Stimulated activated memory B cell treated with anti-CD40 and anti-IgM and Interleukin-4, amounts not matched to agents 10 μg/mL and 1 μg/mL and 100 μg/mL, for 72 hours (primary cell): ENCODE data around the gene PARVG.
A peak's percentile ranks its signal among the peaks of the same experiment; 100 is the strongest.

Experiments used
- ATAC-seq: fragments of 150-1000 bp; cut with Tn5 transposase; 2 replicates; pipeline ENCODE4 v1.10.0; 2021
- H3K27ac Mint-ChIP-seq: one replicate; pipeline ENCODE4 v1.8.0; 2022; ENCODE audit warnings: mild to moderate bottlenecking, mixed read lengths
- H3K27me3 Mint-ChIP-seq: one replicate; pipeline ENCODE4 v1.8.0; 2022; ENCODE audit warnings: mixed read lengths
- H3K36me3 Mint-ChIP-seq: one replicate; pipeline ENCODE4 v1.8.0; 2022; ENCODE audit warnings: mixed read lengths
- H3K4me1 Mint-ChIP-seq: one replicate; pipeline ENCODE4 v1.8.0; 2022; ENCODE audit warnings: mixed read lengths
- H3K4me3 Mint-ChIP-seq: one replicate; pipeline ENCODE4 v1.8.0; 2022; ENCODE audit warnings: mild to moderate bottlenecking, moderate library complexity, mixed read lengths
- H3K9me3 Mint-ChIP-seq: one replicate; pipeline ENCODE4 v1.8.0; 2022; ENCODE audit warnings: mixed read lengths

Gene PARVG

DNA sequence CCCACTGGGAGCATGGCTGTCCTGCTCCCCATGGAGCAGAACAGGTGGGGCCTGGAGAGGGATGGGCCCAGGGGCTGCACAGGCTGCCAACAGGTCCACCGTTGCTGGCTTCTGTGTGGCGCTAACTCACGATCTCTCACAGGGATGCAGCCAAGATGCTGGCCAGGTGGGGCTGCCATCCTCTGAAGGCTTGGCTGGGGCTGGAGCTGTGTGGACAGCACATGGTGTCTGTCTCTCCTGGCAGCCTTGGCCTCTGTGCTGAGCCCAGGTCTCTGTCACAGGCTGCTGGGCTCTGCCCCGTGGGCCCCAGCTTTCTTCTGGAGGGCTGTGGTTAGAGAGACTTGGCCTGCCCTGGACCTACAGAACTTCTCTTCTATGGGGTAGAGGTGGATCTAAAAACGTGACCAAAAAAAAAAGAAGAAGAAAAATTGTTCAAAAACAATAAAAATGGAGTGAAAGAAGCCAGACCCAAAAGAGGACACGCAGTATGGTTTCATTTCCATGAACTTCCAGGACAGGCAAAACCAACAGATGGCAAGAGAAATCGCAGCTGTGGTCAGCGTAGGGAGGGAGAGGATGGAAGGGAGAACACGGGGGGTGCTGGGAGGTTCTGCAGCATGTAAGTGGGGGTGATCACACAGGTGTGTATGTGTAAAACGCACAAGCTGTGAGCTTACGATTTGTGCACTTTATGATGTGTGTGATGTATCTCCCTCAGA is 12.2 kb downstream of the PARVG start:
- peaks cover 6% of the 10 kb centered on the region for H3K9me3 Mint-ChIP-seq
- no peak overlapping the region for H3K4me3 Mint-ChIP-seq
- H3K27me3 Mint-ChIP-seq = no peaks in the 10 kb centered on the region
- peaks cover 25% of the 10 kb centered on the region for H3K36me3 Mint-ChIP-seq
- H3K4me1 Mint-ChIP-seq = peaks cover 76% of the 10 kb centered on the region
- peak overlapping the region; percentile 57 for H3K27ac Mint-ChIP-seq
- no peak for ATAC-seq

DNA sequence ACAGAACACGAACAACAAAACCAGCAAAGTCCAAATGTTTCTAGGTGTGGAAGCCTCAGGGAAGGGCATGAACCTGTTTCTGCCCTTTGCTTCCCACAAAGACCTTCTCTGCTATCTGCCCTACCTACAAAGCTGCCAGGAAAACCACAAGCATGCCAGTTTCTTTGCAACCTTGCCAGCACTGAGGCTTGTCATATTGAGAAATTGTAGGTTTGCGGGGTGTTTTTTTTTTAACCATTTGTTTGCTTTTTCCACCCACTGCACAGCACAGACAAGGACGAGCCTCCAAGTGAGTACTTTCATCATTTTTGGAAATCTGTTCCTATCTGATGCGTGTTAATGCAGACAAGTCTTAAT is 12.8 kb downstream of the PARVG start:
- ATAC-seq = no peak
- Mint-ChIP-seq H3K36me3 (peaks cover 29% of the 10 kb centered on the region), H3K4me3 (no peak overlapping the region), H3K27ac (no peak overlapping the region), H3K9me3 (peaks cover 6% of the 10 kb centered on the region), H3K4me1 (peaks cover 71% of the 10 kb centered on the region), H3K27me3 (no peaks in the 10 kb centered on the region)

DNA sequence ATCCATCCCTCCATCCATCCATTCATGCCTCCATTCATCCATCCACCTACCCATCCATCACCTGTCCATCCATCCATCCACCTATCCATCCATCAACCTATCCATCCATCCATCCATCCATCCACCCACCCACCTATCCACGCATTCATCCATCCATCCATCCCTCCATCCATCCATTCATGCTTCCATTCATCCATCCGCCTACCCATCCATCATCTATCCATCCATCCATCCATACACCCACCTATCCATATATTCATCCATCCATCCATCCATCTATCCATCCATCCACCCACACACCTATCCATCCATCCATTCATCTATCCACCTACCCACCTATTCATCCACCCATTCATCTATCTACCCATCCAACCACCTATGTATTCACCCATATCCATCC is 13.8 kb downstream of the PARVG start:
- H3K27ac Mint-ChIP-seq = peak overlapping the region; percentile 1
- H3K4me3 Mint-ChIP-seq = no peak overlapping the region
- H3K36me3 Mint-ChIP-seq = peaks cover 40% of the 10 kb centered on the region
- peaks cover 6% of the 10 kb centered on the region for H3K9me3 Mint-ChIP-seq
- H3K27me3 Mint-ChIP-seq = no peaks in the 10 kb centered on the region
- no peak for ATAC-seq
- H3K4me1 Mint-ChIP-seq = peaks cover 70% of the 10 kb centered on the region

DNA sequence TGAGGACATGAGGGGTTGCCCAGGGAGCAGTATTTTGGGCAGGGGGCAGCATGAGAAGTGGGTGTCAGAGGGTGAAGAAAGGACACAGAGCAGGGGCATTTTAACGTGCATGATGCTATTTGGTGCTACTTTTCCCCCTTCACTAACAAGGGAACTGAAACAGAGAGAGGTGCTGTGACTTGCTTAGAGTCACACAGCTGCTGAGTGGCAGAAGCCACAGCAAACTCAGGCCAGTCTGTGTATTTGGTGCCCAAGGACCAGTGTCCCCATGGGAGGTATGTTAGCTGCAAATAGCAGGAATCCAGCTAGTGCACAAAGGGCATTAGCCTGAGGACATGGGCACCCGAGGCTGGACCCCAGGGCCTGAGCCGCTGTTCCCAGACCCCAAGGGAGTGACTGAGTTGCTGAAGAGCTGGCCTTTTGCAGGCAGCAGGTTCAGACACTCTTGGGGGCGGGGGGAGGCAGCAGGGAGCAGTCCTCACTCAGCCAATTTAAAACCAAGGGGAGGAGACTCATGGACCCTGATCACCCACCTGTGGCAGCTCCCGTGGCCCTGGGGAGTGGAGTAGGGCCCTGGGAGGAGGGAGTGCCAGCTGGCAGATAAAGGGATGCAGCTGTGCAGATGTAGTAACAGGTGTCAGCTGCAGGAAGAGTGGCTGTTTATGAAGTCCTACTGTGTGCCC is 14.6 kb downstream of the PARVG start:
- H3K36me3 Mint-ChIP-seq = peaks cover 46% of the 10 kb centered on the region
- H3K9me3 Mint-ChIP-seq = peaks cover 6% of the 10 kb centered on the region
- peak; percentile 43 for ATAC-seq
- H3K4me1 Mint-ChIP-seq = peaks cover 65% of the 10 kb centered on the region
- peak overlapping the region; percentile 1 for H3K27ac Mint-ChIP-seq
- no peak overlapping the region for H3K4me3 Mint-ChIP-seq
- no peaks in the 10 kb centered on the region for H3K27me3 Mint-ChIP-seq

DNA sequence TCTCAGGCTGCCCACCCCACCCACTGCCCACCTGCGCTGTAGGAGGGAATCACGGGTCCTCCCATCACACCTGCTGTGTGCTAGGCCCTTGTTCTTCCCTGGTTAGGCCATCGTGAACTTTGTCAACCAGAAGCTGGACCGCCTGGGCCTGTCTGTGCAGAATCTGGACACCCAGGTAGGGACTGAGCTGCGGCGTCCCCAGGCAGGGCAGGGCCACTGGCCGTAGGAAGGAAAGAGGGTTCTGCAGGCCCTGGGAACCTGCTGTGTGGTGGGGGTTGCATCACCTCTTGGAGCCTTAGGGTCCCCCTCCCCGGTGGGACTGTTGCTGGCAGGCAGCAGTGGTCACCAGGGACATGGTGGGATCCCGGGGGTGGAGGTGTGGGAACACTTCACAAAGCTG is 15.5 kb downstream of the PARVG start:
- Mint-ChIP-seq H3K9me3 (peaks cover 6% of the 10 kb centered on the region), H3K36me3 (peaks cover 53% of the 10 kb centered on the region), H3K4me1 (peaks cover 61% of the 10 kb centered on the region)

DNA sequence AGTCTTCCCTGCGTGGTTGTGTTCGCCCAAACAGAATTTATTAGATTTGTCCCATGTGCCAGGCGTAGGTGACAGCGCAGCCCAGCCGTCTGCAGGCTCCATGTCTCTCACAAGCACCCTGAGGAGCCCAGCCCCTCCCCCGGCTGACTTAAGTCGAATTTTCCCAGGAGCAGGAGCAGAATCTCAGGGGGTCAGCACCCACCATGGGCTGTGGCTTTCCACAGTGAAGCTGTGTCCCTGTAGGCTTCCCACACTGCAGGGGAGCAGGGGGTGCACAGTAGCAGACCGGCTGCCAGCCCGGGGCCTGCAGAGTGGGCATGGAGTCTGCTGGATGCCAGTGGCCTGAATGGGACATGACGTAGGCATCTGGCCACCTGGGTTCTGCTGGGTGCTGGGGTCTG is 16.0 kb downstream of the PARVG start:
- Mint-ChIP-seq H3K4me3 (no peak overlapping the region), H3K36me3 (peaks cover 58% of the 10 kb centered on the region)

More for the DNA sequence above, 15.5 kb downstream of the PARVG start:
- no peak for ATAC-seq
- H3K27ac Mint-ChIP-seq = no peak overlapping the region
- no peak overlapping the region for H3K4me3 Mint-ChIP-seq
- H3K27me3 Mint-ChIP-seq = no peaks in the 10 kb centered on the region

DNA sequence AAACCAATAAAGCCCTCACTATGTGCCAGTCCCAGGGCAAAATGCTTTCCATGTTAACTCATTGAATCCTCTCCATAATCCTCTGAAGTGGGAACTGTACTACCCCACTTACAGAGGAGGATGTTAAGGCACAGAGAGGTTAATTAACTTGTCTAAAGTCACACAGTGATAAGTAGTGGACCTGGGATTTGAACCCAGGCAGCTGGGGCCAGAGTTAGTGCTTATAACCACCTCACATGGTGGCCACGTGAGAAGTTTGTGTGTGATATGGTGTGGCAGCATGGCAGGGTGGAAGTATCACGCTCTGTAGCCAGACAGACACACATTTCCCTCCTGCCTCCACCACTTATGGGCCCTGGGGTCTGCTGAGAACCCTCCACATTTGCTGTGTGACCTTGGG is 16.5 kb downstream of the PARVG start:
- Mint-ChIP-seq H3K27me3 (no peaks in the 10 kb centered on the region), H3K4me1 (peaks cover 56% of the 10 kb centered on the region), H3K36me3 (peaks cover 64% of the 10 kb centered on the region), H3K9me3 (peaks cover 6% of the 10 kb centered on the region), H3K27ac (no peak overlapping the region), H3K4me3 (no peak overlapping the region)
- ATAC-seq = no peak

More for the DNA sequence above, 16.0 kb downstream of the PARVG start:
- no peak for ATAC-seq
- Mint-ChIP-seq H3K27ac (no peak overlapping the region), H3K9me3 (peaks cover 6% of the 10 kb centered on the region), H3K27me3 (no peaks in the 10 kb centered on the region), H3K4me1 (peaks cover 58% of the 10 kb centered on the region)

DNA sequence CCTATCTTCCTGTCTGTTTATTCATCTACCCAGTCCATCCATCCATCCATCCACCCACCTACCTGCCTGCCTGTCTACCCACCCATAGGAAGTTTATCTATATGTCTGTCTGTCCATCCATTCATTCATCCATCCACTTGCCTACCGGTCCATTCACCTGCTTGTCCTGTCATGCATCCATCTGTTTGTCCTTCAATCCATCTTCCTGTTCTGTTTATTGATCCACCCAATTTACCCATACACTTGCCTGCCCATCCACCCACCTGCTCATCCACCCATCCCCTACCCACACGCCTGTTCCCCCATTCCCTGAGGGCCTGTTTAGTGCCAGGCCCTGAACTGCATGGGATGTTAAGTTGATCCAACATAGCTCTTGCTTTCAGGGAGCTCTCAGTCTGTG is 18.4 kb downstream of the PARVG start:
- peaks cover 65% of the 10 kb centered on the region for H3K36me3 Mint-ChIP-seq
- H3K4me1 Mint-ChIP-seq = peaks cover 44% of the 10 kb centered on the region
- ATAC-seq = no peak
- no peaks in the 10 kb centered on the region for H3K27me3 Mint-ChIP-seq
- H3K4me3 Mint-ChIP-seq = no peak overlapping the region
- peaks cover 6% of the 10 kb centered on the region for H3K9me3 Mint-ChIP-seq
- H3K27ac Mint-ChIP-seq = no peak overlapping the region

DNA sequence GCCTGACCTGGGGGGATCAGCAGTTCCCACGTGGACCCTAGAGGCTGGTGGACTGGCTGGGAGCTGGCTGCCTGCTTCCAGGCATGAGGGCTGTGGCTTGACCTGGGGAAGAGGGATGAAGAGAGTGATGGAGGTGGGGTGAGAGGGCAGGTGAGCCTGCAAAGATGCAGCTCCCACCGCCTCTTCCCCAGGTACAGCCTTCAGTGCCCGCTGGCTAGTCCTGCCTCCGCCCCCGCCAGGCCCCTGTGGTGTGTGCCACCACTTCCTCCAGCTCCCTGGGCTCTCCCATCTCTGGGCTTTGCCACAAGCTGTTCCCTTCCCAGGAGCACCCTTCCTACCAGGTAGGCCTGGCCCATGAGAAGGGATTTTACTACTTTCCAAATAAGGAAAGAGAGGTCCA is 19.1 kb downstream of the PARVG start:
- H3K36me3 Mint-ChIP-seq = peaks cover 63% of the 10 kb centered on the region
- ATAC-seq = no peak
- peaks cover 44% of the 10 kb centered on the region for H3K4me1 Mint-ChIP-seq
- H3K9me3 Mint-ChIP-seq = no peaks in the 10 kb centered on the region
- no peak overlapping the region for H3K27ac Mint-ChIP-seq
- no peaks in the 10 kb centered on the region for H3K27me3 Mint-ChIP-seq
- H3K4me3 Mint-ChIP-seq = no peak overlapping the region

DNA sequence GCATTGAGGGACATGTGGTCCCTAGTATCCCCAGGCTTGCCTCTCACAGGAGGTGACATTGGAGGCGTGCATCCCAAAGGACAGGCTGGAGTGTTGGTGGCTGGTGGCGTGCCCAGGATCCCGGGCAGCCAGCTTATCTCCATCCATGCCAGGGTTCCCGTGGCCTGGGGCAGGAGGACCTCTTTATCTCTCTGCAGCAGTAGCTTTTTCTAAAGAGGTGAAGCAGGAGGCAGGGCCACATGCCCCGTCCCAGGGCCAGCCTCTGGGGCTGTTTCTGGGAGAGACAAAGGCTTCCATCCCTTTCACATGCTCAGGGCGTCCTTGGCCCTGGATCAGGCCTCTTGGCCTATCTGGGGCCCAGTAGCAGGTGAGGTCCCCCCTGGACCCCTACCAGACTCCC is 19.7 kb downstream of the PARVG start:
- Mint-ChIP-seq H3K9me3 (no peaks in the 10 kb centered on the region), H3K27me3 (no peaks in the 10 kb centered on the region), H3K27ac (no peak overlapping the region), H3K4me3 (no peak overlapping the region), H3K4me1 (peaks cover 44% of the 10 kb centered on the region), H3K36me3 (peaks cover 62% of the 10 kb centered on the region)
- ATAC-seq = no peak

DNA sequence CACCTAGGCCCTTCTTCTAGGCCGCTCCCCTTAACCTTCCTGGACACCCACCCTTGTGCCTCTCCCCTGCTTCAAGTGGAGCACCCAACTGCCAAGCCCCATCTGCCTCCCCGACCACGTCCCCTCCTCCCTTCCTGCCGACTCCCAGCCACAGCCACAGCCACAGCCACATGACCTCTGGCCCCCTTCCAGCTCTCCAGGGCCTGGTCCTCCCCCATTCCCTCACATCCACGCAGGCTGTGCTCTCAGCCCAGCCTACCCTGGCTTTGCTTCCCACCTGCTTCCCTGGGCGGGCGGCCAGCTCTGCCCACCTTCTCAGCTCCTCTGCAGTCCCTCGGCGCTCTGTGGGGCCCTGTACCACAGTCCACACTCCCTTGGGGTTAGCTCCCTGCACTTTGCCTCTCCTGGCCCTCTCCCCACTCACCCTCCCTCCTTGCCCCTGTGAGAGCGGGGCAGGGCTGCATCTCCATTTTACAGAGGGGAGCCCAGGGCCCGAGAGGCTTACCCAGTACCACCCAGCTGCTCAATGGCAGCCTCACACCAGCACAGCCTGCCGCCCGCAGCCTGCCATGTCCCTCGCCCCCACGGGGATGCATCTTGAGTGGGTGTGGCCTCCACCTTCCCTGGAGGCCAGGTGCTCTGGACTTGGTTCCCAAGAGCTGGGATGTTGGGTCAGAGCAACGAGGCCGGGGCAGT is 20.3 kb downstream of the PARVG start:
- Mint-ChIP-seq H3K27ac (peak overlapping the region; percentile 47), H3K4me1 (peaks cover 43% of the 10 kb centered on the region), H3K9me3 (no peaks in the 10 kb centered on the region), H3K36me3 (peaks cover 62% of the 10 kb centered on the region), H3K27me3 (no peaks in the 10 kb centered on the region), H3K4me3 (no peak overlapping the region)
- ATAC-seq = no peak

DNA sequence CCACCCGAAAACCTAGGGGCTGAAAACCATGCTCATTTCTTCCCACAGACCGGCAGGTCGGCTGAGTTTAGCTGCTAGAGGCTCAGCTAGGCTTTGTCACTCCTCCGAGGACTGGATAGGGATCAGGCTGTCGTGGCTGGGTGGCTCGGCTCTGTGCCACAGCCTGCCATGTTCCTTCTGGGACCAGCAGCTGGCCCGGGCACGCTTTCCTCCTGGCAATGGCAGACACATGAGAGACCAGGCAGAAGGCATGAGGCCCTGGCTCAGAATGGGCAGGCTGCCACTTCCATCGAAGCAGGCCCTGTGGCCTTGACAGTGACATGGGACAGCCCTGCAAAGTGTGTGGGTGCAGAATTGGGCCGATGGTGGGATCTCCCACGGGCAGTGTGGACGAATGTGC is 20.9 kb downstream of the PARVG start:
- peaks cover 42% of the 10 kb centered on the region for H3K4me1 Mint-ChIP-seq
- ATAC-seq = no peak
- H3K27me3 Mint-ChIP-seq = no peaks in the 10 kb centered on the region
- H3K27ac Mint-ChIP-seq = no peak overlapping the region
- H3K4me3 Mint-ChIP-seq = no peak overlapping the region
- peaks cover 62% of the 10 kb centered on the region for H3K36me3 Mint-ChIP-seq
- no peaks in the 10 kb centered on the region for H3K9me3 Mint-ChIP-seq

DNA sequence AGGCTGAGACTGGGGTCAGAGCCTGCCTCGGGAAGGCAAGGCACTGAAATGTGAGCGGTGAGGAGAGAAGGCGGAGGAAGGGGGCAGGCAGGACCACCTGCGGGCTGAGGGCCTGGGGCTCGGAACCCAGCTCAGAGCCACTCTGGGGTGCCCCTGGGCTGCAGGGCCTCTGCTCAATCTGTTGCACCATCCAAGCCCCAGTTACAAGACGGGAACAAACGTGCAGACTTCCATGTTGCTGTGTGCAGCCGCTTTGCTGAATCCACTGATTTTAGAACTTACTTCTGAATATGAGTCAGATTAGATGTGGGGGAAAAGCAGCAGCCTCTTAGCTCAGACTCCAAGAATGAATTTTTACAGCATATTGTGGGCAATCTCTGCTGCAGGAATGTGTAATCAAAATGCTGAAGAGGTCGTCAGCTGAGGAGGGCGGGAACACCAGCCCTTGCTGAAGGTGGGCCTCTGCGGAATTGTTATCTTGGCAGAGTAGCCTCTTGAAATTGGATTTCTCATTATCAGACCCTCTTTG is 21.6 kb downstream of the PARVG start:
- no peak overlapping the region for H3K27ac Mint-ChIP-seq
- peaks cover 62% of the 10 kb centered on the region for H3K36me3 Mint-ChIP-seq
- no peaks in the 10 kb centered on the region for H3K9me3 Mint-ChIP-seq
- peaks cover 42% of the 10 kb centered on the region for H3K4me1 Mint-ChIP-seq
- no peak overlapping the region for H3K4me3 Mint-ChIP-seq
- H3K27me3 Mint-ChIP-seq = no peaks in the 10 kb centered on the region
- ATAC-seq = no peak

DNA sequence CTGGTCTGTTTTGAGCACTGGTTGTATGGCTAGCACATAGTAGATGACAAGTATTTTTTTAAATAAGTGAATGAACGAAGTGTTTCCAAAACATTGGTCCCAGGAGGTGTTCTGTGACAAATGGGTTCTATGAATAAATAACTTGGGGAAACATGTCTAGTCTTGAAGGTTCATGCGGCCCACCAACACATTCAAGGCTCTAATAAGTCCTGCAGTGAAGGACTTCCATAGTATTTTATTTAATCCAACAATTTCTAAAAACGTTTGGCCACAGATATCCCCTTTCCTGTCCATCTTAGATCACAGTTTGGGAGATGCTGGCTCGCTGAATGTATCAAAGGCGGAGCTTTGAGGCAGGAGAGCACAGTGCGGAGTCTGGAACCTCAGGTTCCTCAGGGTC is 22.5 kb downstream of the PARVG start:
- H3K9me3 Mint-ChIP-seq = no peaks in the 10 kb centered on the region
- H3K27me3 Mint-ChIP-seq = no peaks in the 10 kb centered on the region
- no peak overlapping the region for H3K27ac Mint-ChIP-seq
- no peak overlapping the region for H3K4me3 Mint-ChIP-seq
- H3K36me3 Mint-ChIP-seq = peaks cover 61% of the 10 kb centered on the region
- H3K4me1 Mint-ChIP-seq = peaks cover 50% of the 10 kb centered on the region
- no peak for ATAC-seq

DNA sequence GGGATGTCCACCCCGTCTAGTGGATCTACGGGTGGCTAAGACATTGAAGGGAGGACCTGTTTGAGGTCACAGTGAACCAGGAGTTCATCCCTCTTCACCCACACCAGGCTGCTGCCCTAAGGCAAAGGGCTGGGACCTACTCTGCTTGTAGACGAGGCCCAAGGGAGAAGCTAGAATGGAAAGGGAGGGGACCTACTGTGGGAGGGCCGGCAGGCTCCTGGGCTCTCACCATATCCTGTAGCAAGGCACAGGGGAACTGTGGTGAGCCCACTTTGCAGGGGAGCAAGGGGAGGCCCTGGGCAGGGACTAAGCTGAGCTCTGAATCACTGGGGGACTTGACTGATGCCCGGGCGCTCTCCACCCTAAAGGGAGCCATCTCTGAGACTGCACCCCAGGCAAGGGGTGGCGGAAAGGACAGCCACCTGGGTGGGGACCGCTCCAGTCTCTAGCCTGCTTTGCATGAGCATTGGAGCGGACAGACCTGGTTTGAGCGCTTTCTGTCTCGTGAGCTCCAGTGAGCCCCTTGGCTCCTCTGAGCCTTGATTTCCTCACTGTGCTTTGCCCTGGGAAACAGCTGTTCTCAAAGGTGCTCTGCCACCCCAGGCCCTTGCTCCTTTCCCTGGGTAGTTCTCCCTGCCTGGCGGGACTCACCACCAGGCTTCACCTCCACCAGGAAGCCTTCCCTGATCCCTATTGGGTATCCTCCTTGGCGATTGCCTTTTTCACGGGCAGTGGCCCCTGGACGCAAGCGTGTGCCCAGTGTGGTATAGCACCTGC is 24.2 kb downstream of the PARVG start:
- Mint-ChIP-seq H3K36me3 (peaks cover 54% of the 10 kb centered on the region), H3K4me3 (no peak overlapping the region), H3K27ac (peak overlapping the region; percentile 35), H3K27me3 (no peaks in the 10 kb centered on the region), H3K4me1 (peaks cover 55% of the 10 kb centered on the region), H3K9me3 (peaks cover 4% of the 10 kb centered on the region)
- peak; percentile 83 for ATAC-seq
